Measurements from ENCODE around the gene USP34.

USP34 gene

GRCh38 chr2:61145990-61146389 lies 324.9 kb downstream of the USP34 start:
- no peak overlapping the region for H2AFZ ChIP-seq
- TF ChIP-seq, protein P1, sequence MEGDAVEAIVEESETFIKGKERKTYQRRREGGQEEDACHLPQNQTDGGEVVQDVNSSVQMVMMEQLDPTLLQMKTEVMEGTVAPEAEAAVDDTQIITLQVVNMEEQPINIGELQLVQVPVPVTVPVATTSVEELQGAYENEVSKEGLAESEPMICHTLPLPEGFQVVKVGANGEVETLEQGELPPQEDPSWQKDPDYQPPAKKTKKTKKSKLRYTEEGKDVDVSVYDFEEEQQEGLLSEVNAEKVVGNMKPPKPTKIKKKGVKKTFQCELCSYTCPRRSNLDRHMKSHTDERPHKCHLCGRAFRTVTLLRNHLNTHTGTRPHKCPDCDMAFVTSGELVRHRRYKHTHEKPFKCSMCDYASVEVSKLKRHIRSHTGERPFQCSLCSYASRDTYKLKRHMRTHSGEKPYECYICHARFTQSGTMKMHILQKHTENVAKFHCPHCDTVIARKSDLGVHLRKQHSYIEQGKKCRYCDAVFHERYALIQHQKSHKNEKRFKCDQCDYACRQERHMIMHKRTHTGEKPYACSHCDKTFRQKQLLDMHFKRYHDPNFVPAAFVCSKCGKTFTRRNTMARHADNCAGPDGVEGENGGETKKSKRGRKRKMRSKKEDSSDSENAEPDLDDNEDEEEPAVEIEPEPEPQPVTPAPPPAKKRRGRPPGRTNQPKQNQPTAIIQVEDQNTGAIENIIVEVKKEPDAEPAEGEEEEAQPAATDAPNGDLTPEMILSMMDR (IDR thresholded peaks at IDR 0.05), result no peak
- H3K4me2 ChIP-seq (ENCODE audit: low read length), result peak overlapping the region; percentile 74
- no peaks in the 10 kb centered on the region for H3K36me3 ChIP-seq (ENCODE audit: control insufficient read depth, insufficient read depth, low read length)
- no peaks in the 10 kb centered on the region for H3K79me2 ChIP-seq
- no peaks in the 10 kb centered on the region for H3K4me1 ChIP-seq
- no peak overlapping the region for H3K27ac ChIP-seq
- no peaks in the 10 kb centered on the region for H3K9me3 ChIP-seq (ENCODE audit: control insufficient read depth, low read length)
- H3K9ac ChIP-seq, result no peak overlapping the region
- H3K27me3 ChIP-seq (ENCODE audit: control insufficient read depth, insufficient read depth, low read length), result no peaks in the 10 kb centered on the region
- peak overlapping the region; percentile 80 for H3K4me3 ChIP-seq (ENCODE audit: low read depth, low read length)

- Histone ChIP-seq H3K27ac (peak overlapping the region; percentile 55), H3K4me3 (ENCODE audit: low read depth, low read length) (peak overlapping the region; percentile 80), H2AFZ (peak overlapping the region; percentile 85), H3K9me3 (ENCODE audit: control insufficient read depth, low read length) (no peaks in the 10 kb centered on the region), H3K4me1 (no peaks in the 10 kb centered on the region), H3K9ac (no peak overlapping the region), H3K4me2 (ENCODE audit: low read length) (peak overlapping the region; percentile 93), H3K79me2 (no peaks in the 10 kb centered on the region), H3K27me3 (ENCODE audit: control insufficient read depth, insufficient read depth, low read length) (no peaks in the 10 kb centered on the region), H3K36me3 (ENCODE audit: control insufficient read depth, insufficient read depth, low read length) (no peaks in the 10 kb centered on the region)
- TF ChIP-seq, protein P1 (IDR thresholded peaks at IDR 0.05), result peak; percentile 6
Observed at GRCh38 chr2:61144697-61145268, 326.1 kb downstream of the USP34 start.

DNA sequence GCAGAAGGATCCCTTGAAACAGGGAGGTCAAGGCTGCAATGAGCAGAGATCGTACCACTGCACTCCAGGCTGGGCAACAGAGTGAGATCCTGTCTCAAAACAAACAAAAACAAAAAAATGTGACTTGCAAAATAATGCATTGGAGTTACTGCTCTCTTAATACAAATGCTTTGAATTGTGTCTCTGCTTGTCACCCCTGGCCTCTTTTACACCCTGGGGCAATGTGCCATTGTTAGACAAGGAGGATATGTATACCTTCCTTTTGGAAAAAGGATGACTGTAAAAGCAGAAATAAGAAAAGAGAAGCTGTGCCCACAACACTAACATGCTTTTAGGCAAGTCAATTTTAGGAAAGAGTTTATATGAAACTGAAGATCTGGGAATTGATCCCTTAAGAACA lies 329.7 kb downstream of the USP34 start:
- Histone ChIP-seq H3K27ac (no peak overlapping the region), H2AFZ (no peak overlapping the region), H3K36me3 (ENCODE audit: control insufficient read depth, insufficient read depth, low read length) (no peaks in the 10 kb centered on the region), H3K9me3 (ENCODE audit: control insufficient read depth, low read length) (no peaks in the 10 kb centered on the region), H3K4me2 (ENCODE audit: low read length) (no peak overlapping the region), H3K79me2 (no peaks in the 10 kb centered on the region), H3K4me3 (ENCODE audit: low read depth, low read length) (no peak overlapping the region), H3K27me3 (ENCODE audit: control insufficient read depth, insufficient read depth, low read length) (no peaks in the 10 kb centered on the region), H3K4me1 (no peaks in the 10 kb centered on the region), H3K9ac (no peak overlapping the region)
- TF ChIP-seq, protein P1 (IDR thresholded peaks at IDR 0.05), result no peak

GRCh38 chr2:61138859-61139258 lies 332.0 kb downstream of the USP34 start:
- Histone ChIP-seq H3K9ac (no peak overlapping the region), H3K36me3 (ENCODE audit: control insufficient read depth, insufficient read depth, low read length) (no peaks in the 10 kb centered on the region), H3K79me2 (no peaks in the 10 kb centered on the region), H2AFZ (no peak overlapping the region), H3K9me3 (ENCODE audit: control insufficient read depth, low read length) (no peaks in the 10 kb centered on the region), H3K4me2 (ENCODE audit: low read length) (no peak overlapping the region), H3K4me3 (ENCODE audit: low read depth, low read length) (no peak overlapping the region), H3K4me1 (no peaks in the 10 kb centered on the region), H3K27me3 (ENCODE audit: control insufficient read depth, insufficient read depth, low read length) (no peaks in the 10 kb centered on the region), H3K27ac (no peak overlapping the region)
- TF ChIP-seq, protein P1 (IDR thresholded peaks at IDR 0.05), result no peak

All from parathyroid adenoma (tissue), 2 donors.